GM18526 (cell line): ENCODE data around the gene GDI1.
A peak's percentile ranks its signal among the peaks of the same experiment; 100 is the strongest.

Experiments
- POLR2A ChIP-seq: IDR thresholded peaks from 3 replicates; pipeline ENCODE4 v1.6.1; 2011; ENCODE audit not compliant: insufficient read length; ENCODE audit errors: extremely low read depth

The GDI1 gene

GRCh38 chrX:154481911-154482601 lies 45.1 kb downstream of the GDI1 start:
- TF ChIP-seq POLR2A = no peak

- no peak for TF ChIP-seq POLR2A
Measured at GRCh38 chrX:154482786-154483185, 45.8 kb downstream of the GDI1 start.

GRCh38 chrX:154483325-154483724 lies 46.4 kb downstream of the GDI1 start:
- no peak for TF ChIP-seq POLR2A

GRCh38 chrX:154484255-154485149 lies 47.5 kb downstream of the GDI1 start:
- no peak for TF ChIP-seq POLR2A

GRCh38 chrX:154485150-154486051 lies 48.4 kb downstream of the GDI1 start:
- no peak for TF ChIP-seq POLR2A

GRCh38 chrX:154486052-154486395 lies 49.1 kb downstream of the GDI1 start:
- TF ChIP-seq POLR2A = no peak

- peak; percentile 17 for TF ChIP-seq POLR2A
Measured at GRCh38 chrX:154486396-154487207, 49.6 kb downstream of the GDI1 start, which contains the start of gene UBL4A. Gene UBL4A (minus strand): TSS chrX:154486615. CDS start chrX:154486584, 31 bp downstream.

- no peak for TF ChIP-seq POLR2A
Measured at GRCh38 chrX:154487518-154488290, 50.8 kb downstream of the GDI1 start.

GRCh38 chrX:154488336-154489075 lies 51.6 kb downstream of the GDI1 start:
- TF ChIP-seq POLR2A = no peak

- no peak for TF ChIP-seq POLR2A
Measured at GRCh38 chrX:154489182-154489581, 52.2 kb downstream of the GDI1 start.

- no peak for TF ChIP-seq POLR2A
Measured at GRCh38 chrX:154490021-154490413, 53.1 kb downstream of the GDI1 start.

- TF ChIP-seq POLR2A = peak; percentile 95
Measured at GRCh38 chrX:154490414-154491083, 53.6 kb downstream of the GDI1 start, which contains the start of gene SLC10A3. Gene SLC10A3 (minus strand): TSS chrX:154490629. CDS start chrX:154488940, 1,689 bp downstream.
